ENCODE results near the gene SHH.

DNA sequence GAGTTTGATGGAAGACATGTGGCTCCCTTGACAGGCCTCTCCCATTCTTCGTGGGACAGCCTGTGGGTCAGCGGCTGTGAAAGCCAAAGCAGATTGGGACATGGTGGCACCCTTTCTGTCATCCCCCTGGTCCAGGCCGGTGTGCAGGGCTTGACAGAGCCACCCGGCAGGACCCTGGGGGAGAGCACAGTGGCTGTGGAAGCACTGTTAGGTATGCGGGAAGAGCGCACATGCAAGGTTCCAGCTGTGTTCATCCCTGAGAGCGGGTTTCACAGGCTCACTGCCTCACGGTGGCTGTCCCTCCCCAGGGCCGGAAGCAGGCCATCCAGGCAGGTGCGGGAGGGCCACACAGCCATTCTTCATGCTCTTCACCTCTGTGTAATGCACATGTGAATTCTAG lies 29.8 kb downstream of the SHH start:
- TF ChIP-seq, protein P1, sequence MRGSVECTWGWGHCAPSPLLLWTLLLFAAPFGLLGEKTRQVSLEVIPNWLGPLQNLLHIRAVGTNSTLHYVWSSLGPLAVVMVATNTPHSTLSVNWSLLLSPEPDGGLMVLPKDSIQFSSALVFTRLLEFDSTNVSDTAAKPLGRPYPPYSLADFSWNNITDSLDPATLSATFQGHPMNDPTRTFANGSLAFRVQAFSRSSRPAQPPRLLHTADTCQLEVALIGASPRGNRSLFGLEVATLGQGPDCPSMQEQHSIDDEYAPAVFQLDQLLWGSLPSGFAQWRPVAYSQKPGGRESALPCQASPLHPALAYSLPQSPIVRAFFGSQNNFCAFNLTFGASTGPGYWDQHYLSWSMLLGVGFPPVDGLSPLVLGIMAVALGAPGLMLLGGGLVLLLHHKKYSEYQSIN (CRISPR knock-in tag; IDR thresholded peaks at IDR 0.05; ENCODE audit: borderline replicate concordance), result no peak
- no peak for TF ChIP-seq POLR2A (IDR thresholded peaks at IDR 0.05; ENCODE audit: insufficient read depth in 1 of 2, low read depth in 2 of 2, low read length in 2 of 2)

Measured in HepG2 (cell line).